ENCODE data around the gene GATAD1.

DNA sequence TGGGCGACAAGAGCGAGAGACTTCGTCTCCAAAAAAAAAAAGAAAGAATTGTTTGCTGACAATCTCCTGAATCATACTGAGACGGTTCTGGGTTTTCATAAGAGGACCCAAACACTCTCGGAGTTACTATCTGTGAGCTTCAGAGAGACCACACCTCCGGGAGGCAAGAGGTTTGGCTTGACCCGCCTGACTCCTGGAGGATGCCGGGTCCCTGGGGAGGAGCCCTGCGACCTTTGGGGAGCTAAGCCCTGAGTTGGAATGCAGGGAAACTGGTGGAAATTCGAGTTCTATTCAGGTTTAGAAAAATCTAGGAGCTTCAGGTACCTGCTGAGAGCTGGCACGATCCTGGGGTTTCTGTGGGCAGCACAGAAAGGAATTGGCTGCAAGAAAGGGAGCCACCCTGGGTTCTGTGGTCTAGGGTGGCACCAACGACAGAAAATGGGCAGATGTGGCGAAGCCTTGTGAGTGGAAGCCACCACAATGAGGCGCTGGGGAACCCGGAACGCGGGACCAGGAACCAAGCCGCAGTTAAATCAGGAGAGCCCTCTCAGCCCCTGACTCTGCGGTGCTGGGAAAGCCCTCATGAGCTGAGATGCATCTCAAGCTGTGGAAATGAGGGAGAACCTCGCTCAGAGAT is 21.9 kb upstream of the GATAD1 start:
- no peak for TF ChIP-seq POLR2A (IDR thresholded peaks at IDR 0.05)
- TF ChIP-seq, protein P1, sequence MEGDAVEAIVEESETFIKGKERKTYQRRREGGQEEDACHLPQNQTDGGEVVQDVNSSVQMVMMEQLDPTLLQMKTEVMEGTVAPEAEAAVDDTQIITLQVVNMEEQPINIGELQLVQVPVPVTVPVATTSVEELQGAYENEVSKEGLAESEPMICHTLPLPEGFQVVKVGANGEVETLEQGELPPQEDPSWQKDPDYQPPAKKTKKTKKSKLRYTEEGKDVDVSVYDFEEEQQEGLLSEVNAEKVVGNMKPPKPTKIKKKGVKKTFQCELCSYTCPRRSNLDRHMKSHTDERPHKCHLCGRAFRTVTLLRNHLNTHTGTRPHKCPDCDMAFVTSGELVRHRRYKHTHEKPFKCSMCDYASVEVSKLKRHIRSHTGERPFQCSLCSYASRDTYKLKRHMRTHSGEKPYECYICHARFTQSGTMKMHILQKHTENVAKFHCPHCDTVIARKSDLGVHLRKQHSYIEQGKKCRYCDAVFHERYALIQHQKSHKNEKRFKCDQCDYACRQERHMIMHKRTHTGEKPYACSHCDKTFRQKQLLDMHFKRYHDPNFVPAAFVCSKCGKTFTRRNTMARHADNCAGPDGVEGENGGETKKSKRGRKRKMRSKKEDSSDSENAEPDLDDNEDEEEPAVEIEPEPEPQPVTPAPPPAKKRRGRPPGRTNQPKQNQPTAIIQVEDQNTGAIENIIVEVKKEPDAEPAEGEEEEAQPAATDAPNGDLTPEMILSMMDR (IDR thresholded peaks at IDR 0.05) = peak in 1 of 7 experiments; percentile 10
